Esophagus muscularis mucosa (tissue), 3 donors: ENCODE measurements around the gene MSI2.

Source experiments
- POLR2A ChIP-seq: fragments of 450-650 bp; IDR thresholded peaks from one replicate; pipeline ENCODE4 v1.6.1; 2017; ENCODE audit warnings: antibody characterized with exemption, moderate library complexity, mild to moderate bottlenecking, low read depth
- TF ChIP-seq, protein P1 (sequence below), 3 experiments: fragments of 200-600 bp in 2 of 3; fragments of 450-650 bp in 1 of 3; sonication (generic) in 2 of 3; IDR thresholded peaks; one replicate each; pipeline ENCODE4 v1.5.1; 2017 to 2019; ENCODE audit warnings: antibody characterized with exemption in 3 of 3, mild to moderate bottlenecking in 2 of 3, moderate library complexity in 1 of 3

DNA sequence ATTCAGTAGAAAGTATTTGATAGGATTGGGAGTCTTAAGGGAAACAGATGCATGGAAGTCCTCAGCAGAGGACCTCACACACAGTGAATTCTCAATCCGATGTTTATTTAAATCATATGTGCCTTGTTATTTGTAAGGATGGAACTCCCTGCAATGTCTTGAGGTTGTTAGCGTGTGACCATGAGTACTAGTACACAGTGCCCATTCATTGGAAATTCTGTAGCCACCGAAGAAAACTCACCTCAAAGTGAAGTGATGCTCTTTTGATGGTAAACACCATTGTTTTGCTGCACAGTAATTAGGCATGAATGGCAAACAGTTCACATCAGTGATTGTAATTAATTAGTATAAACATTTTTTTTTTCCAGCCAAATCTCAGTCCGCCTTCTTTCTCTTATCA lies 173.6 kb downstream of the MSI2 start:
- TF ChIP-seq, protein P1, sequence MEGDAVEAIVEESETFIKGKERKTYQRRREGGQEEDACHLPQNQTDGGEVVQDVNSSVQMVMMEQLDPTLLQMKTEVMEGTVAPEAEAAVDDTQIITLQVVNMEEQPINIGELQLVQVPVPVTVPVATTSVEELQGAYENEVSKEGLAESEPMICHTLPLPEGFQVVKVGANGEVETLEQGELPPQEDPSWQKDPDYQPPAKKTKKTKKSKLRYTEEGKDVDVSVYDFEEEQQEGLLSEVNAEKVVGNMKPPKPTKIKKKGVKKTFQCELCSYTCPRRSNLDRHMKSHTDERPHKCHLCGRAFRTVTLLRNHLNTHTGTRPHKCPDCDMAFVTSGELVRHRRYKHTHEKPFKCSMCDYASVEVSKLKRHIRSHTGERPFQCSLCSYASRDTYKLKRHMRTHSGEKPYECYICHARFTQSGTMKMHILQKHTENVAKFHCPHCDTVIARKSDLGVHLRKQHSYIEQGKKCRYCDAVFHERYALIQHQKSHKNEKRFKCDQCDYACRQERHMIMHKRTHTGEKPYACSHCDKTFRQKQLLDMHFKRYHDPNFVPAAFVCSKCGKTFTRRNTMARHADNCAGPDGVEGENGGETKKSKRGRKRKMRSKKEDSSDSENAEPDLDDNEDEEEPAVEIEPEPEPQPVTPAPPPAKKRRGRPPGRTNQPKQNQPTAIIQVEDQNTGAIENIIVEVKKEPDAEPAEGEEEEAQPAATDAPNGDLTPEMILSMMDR (IDR thresholded peaks at IDR 0.05), result no peak
- no peak for TF ChIP-seq POLR2A
